DOHH2 (cell line): Measurements from ENCODE around the gene TMEM203.

Source experiments
- H3F3A ChIP-seq: fragments of 200-600 bp; sonication (generic), shearing (Covaris generic); 2 replicates; pipeline ENCODE4 v1.6.0; 2016; ENCODE audit warnings: antibody characterized with exemption, mild to moderate bottlenecking; ENCODE audit not compliant: control insufficient read depth, insufficient read depth
- H3K27ac ChIP-seq: fragments of 200-600 bp; sonication (generic); 2 replicates; pipeline ENCODE4 v1.5.1; 2014; ENCODE audit warnings: low read depth, mild to moderate bottlenecking, low read length, moderate library complexity
- H3K27me3 ChIP-seq: fragments of 200-600 bp; sonication (generic); 2 replicates; pipeline ENCODE4 v1.6.1; 2014; ENCODE audit warnings: mild to moderate bottlenecking, low read length, mixed read lengths; ENCODE audit not compliant: control insufficient read depth
- H3K36me3 ChIP-seq: fragments of 200-600 bp; sonication (generic); 2 replicates; pipeline ENCODE4 v1.6.1; 2014; ENCODE audit warnings: mild to moderate bottlenecking, low read length, moderate library complexity, mixed read lengths; ENCODE audit not compliant: control insufficient read depth
- H3K4me1 ChIP-seq: fragments of 200-600 bp; sonication (generic); 2 replicates; pipeline ENCODE4 v1.6.1; 2014; ENCODE audit warnings: mild to moderate bottlenecking, low read length, mixed read lengths; ENCODE audit not compliant: control insufficient read depth
- H3K4me2 ChIP-seq: fragments of 200-600 bp; sonication (generic); 2 replicates; pipeline ENCODE4 v1.6.0; 2014; ENCODE audit warnings: mild to moderate bottlenecking, low read length, moderate library complexity
- H3K4me3 ChIP-seq: fragments of 200-600 bp; sonication (generic); 2 replicates; pipeline ENCODE4 v1.5.1; 2014; ENCODE audit warnings: mild to moderate bottlenecking, low read length, mixed read lengths
- H3K79me2 ChIP-seq: fragments of 200-600 bp; sonication (generic); 2 replicates; pipeline ENCODE4 v1.6.1; 2014; ENCODE audit warnings: mild to moderate bottlenecking, low read length, mixed read lengths; ENCODE audit not compliant: control insufficient read depth
- H3K9me2 ChIP-seq: fragments of 200-600 bp; sonication (generic); replicated peaks from 2 replicates; pipeline ENCODE4 v1.6.1; 2014; ENCODE audit warnings: mild to moderate bottlenecking, low read length, mixed read lengths; ENCODE audit not compliant: control insufficient read depth
- H3K9me3 ChIP-seq: fragments of 200-600 bp; sonication (generic); 2 replicates; pipeline ENCODE4 v1.6.1; 2014; ENCODE audit warnings: antibody characterized with exemption, low read length, mixed read lengths; ENCODE audit not compliant: control insufficient read depth, insufficient read depth
- H4K20me1 ChIP-seq: fragments of 200-600 bp; sonication (generic); 2 replicates; pipeline ENCODE4 v1.6.0; 2014; ENCODE audit warnings: low read depth, mild to moderate bottlenecking, antibody characterized with exemption, low read length, moderate library complexity; ENCODE audit not compliant: control insufficient read depth, insufficient read depth
- CTCF ChIP-seq: fragments of 200-600 bp; sonication (generic); IDR thresholded peaks from one replicate; pipeline ENCODE4 v1.5.1; 2014; ENCODE audit warnings: antibody characterized with exemption, mild to moderate bottlenecking, low read depth, low read length; ENCODE audit not compliant: poor library complexity, severe bottlenecking
- EZH2phosphoT487 ChIP-seq: fragments of 200-600 bp; sonication (generic); IDR thresholded peaks from 2 replicates; pipeline ENCODE4 v1.6.1; 2017; ENCODE audit warnings: borderline replicate concordance, mild to moderate bottlenecking, antibody characterized with exemption, low read length, moderate library complexity, mixed read lengths

The TMEM203 gene

GRCh38 chr9:137205126-137206069 lies at the start of gene TMEM203, which contains the start of gene NDOR1:
TSS of gene TMEM203 (minus strand) at chr9:137205648. CDS start at chr9:137205414, 234 bp downstream.
TSS of gene NDOR1 (plus strand) at chr9:137205700. CDS start at chr9:137205778, 78 bp downstream.
- peaks cover 6% of the 10 kb centered on the region for H3F3A ChIP-seq
- peaks cover 5% of the 10 kb centered on the region; the same call in 1 of the 2 replicates for H4K20me1 ChIP-seq
- peaks cover 36% of the 10 kb centered on the region for H3K36me3 ChIP-seq
- peak within 1 kb of the TSS; percentile 99 for H3K4me3 ChIP-seq
- no peaks in the 10 kb centered on the region for H3K9me3 ChIP-seq
- TF ChIP-seq CTCF (no peak), EZH2phosphoT487 (no peak)
- peak within 1 kb of the TSS; percentile 45 for H3K27ac ChIP-seq
- H3K9me2 ChIP-seq, result no peaks in the 10 kb centered on the region
- H3K79me2 ChIP-seq, result peaks cover 76% of the 10 kb centered on the region
- H3K4me2 ChIP-seq, result peak within 1 kb of the TSS; percentile 92
- no peaks in the 10 kb centered on the region for H3K27me3 ChIP-seq
- H3K4me1 ChIP-seq, result peaks cover 52% of the 10 kb centered on the region

GRCh38 chr9:137254624-137255447 lies 49.4 kb upstream of the TMEM203 start, which contains the start of gene NELFB:
TSS of gene NELFB (plus strand) at chr9:137255327.
- Histone ChIP-seq H3K4me3 (peak within 1 kb of the TSS; percentile 86), H3F3A (no peaks in the 10 kb centered on the region), H3K4me1 (peaks cover 48% of the 10 kb centered on the region), H4K20me1 (no peaks in the 10 kb centered on the region), H3K27me3 (no peaks in the 10 kb centered on the region), H3K36me3 (peaks cover 36% of the 10 kb centered on the region), H3K9me2 (no peaks in the 10 kb centered on the region), H3K9me3 (no peaks in the 10 kb centered on the region), H3K27ac (peak within 1 kb of the TSS; percentile 63), H3K4me2 (peak within 1 kb of the TSS; percentile 97), H3K79me2 (peaks cover 30% of the 10 kb centered on the region)
- TF ChIP-seq CTCF, result no peak
- no peak for TF ChIP-seq EZH2phosphoT487

GRCh38 chr9:137253717-137254623 lies 48.5 kb upstream of the TMEM203 start:
- Histone ChIP-seq H4K20me1 (no peaks in the 10 kb centered on the region), H3K9me3 (no peaks in the 10 kb centered on the region), H3K27me3 (no peaks in the 10 kb centered on the region), H3K4me1 (peaks cover 48% of the 10 kb centered on the region), H3K36me3 (peaks cover 32% of the 10 kb centered on the region), H3F3A (no peaks in the 10 kb centered on the region), H3K27ac (no peak overlapping the region), H3K79me2 (peaks cover 26% of the 10 kb centered on the region), H3K4me2 (peak overlapping the region; percentile 97), H3K9me2 (no peaks in the 10 kb centered on the region), H3K4me3 (peak overlapping the region; percentile 78)
- TF ChIP-seq CTCF (no peak), EZH2phosphoT487 (no peak)
